ENCODE measurements around the gene RIBC1. TPM values are rescaled to one million over a fixed set of nuclear protein-coding genes. Genes with fewer than 3 reads are reported as not detected.

Gene RIBC1
- total and polyA plus RNA-seq, 10 of the 15 experiments (the other 5 are each of a cell fraction or from before 2014, with no cell fraction given), result 0.22 to 1.0 (median 0.54) TPM

DNA sequence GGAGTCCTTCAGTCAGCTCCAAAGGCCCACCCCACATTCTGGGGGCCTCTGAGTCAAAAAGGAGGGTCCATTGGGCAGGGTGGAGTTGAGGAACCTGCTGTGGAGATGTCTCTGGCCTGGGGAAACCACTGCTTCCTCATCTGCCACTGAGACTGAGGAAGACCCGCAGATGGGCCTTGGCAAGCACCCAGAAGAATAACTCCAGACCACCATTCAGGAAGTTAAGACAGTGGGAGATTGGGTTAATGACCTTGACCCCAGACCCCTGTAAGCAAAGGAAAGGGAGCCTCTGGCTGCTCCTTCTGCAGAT, 19.6 kb downstream of the RIBC1 start (continued):
- TF ChIP-seq, protein P1, sequence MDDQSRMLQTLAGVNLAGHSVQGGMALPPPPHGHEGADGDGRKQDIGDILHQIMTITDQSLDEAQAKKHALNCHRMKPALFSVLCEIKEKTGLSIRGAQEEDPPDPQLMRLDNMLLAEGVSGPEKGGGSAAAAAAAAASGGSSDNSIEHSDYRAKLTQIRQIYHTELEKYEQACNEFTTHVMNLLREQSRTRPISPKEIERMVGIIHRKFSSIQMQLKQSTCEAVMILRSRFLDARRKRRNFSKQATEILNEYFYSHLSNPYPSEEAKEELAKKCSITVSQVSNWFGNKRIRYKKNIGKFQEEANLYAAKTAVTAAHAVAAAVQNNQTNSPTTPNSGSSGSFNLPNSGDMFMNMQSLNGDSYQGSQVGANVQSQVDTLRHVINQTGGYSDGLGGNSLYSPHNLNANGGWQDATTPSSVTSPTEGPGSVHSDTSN (IDR thresholded peaks at IDR 0.05; ENCODE audit: insufficient replicate concordance, low read depth, low read length), result no peak
- TF ChIP-seq RB1 (IDR thresholded peaks at IDR 0.05; ENCODE audit: borderline replicate concordance) (no peak), FOXM1 (IDR thresholded peaks at IDR 0.05; ENCODE audit: low read depth, low read length) (no peak), MLLT1 (IDR thresholded peaks at IDR 0.05) (no peak)

DNA sequence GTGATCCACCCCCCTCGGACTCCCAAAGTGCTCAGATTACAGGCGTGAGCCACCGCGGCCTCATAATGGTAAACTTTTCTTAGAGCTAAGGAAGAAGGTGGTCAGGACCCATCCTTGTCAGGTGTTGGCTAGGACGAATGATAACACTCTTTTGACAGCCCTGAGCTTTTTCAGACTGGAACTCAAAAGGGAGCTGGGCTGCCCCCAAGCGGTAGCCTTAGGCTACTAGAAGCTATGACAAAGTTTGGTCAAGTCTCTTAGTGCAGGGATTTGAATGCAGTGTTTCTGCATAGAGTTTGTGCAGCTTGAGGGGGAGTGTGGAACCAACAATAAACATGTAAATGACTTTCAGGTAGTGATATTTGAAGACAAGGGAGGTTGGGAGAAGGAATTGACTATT, 23.3 kb downstream of the RIBC1 start:
- DNase-seq (ENCODE audit: low read depth, low spot score) (no peak), FAIRE-seq (peak; percentile 23), ATAC-seq (peak; percentile 73)
- BruUV-seq (replicated peaks), result no TSS peak
- Histone ChIP-seq H3K36me3 (ENCODE audit: control insufficient read depth in 2 of 2, insufficient read depth in 2 of 2, low read length in 1 of 2) (no peaks in the 10 kb centered on the region), H2AFZ (ENCODE audit: control insufficient read depth, low read depth, low read length) (no peak overlapping the region), H3K79me2 (ENCODE audit: control insufficient read depth, insufficient read depth, low read length) (no peaks in the 10 kb centered on the region), H4K20me1 (ENCODE audit: control insufficient read depth, insufficient read depth) (no peaks in the 10 kb centered on the region), H3K9ac (ENCODE audit: control insufficient read depth, insufficient read depth, low read length) (no peak overlapping the region), H3K4me3 (no peak overlapping the region), H3K27me3 (replicated peaks in 1 of 2; ENCODE audit: control insufficient read depth in 2 of 2, insufficient read depth in 2 of 2, low read length in 1 of 2) (no peaks in the 10 kb centered on the region), H3K9me3 (replicated peaks; ENCODE audit: control insufficient read depth, insufficient read depth, low read length) (no peaks in the 10 kb centered on the region), H3K4me1 (ENCODE audit: control insufficient read depth, insufficient read depth, low read length) (peaks cover 4% of the 10 kb centered on the region; the same call in 1 of the 2 replicates), H3K4me2 (ENCODE audit: control insufficient read depth, insufficient read depth) (no peak overlapping the region), H3K27ac (ENCODE audit: control insufficient read depth, insufficient read depth) (no peak overlapping the region)
- SMC1A ChIA-PET (ENCODE audit: uncharacterized antibody, unreplicated experiment), result interaction anchor here (0.7 to 1.9 kb wide), 10 partner anchors 10 to 162 kb away, joined by 3 to 14 read pairs (median 4); partner anchors contain the start of genes RIBC1 and SMC1A
- CTCF ChIA-PET, result interaction anchor here (0.8 to 7.0 kb wide), 23 partner anchors 9 to 1611 kb away, joined by 3 to 89 read pairs (median 5); partner anchors contain the start of genes HSD17B10, RIBC1 and SMC1A
- in situ Hi-C loops (cut with MboI), result no loop called here
- RAD21 ChIA-PET (ENCODE audit: unreplicated experiment), result interaction anchor here (0.6 to 4.0 kb wide), 13 partner anchors 10 to 499 kb away, joined by 3 to 32 read pairs (median 4); partner anchors contain the start of genes KDM5C and RIBC1
- WGBS (ENCODE audit: insufficient coverage, insufficient replicate concordance, low lambda C conversion rate, missing lambda C conversion rate), result 33% methylated on average over 6 of the region's 6 CpGs
- POLR2A ChIA-PET, result interaction anchor here (1.1 kb wide), 1 partner anchor 22 kb away, joined by 4 read pairs; no protein-coding TSS in a partner anchor
- intact Hi-C loops (cut with micrococcal nuclease; ENCODE audit: unreplicated experiment), result no loop called here
- no peak for TF ChIP-seq MXI1 (IDR thresholded peaks at IDR 0.05; ENCODE audit: low read depth, low read length)
- TF ChIP-seq USF2 (IDR thresholded peaks at IDR 0.05; ENCODE audit: borderline replicate concordance, low read depth, low read length), result no peak
- TF ChIP-seq ZNF274 (IDR thresholded peaks at IDR 0.05; ENCODE audit: insufficient read depth, insufficient read length), result no peak
- peak; percentile 67 to 77 (median 72) for TF ChIP-seq CTCF (IDR thresholded peaks at IDR 0.05 in 2 of 3, conservative IDR thresholded peaks at IDR 0.05 in 1 of 3; ENCODE audit: control insufficient read depth in 2 of 3, extremely low read depth in 1 of 3, insufficient read depth in 1 of 3, low read depth in 3 of 3, low read length in 3 of 3)
- TF ChIP-seq SIX5 (IDR thresholded peaks at IDR 0.05; ENCODE audit: low read depth, low read length, severe bottlenecking), result no peak
- no peak for TF ChIP-seq PAX8 (IDR thresholded peaks at IDR 0.05)
- TF ChIP-seq KLF5 (IDR thresholded peaks at IDR 0.05; ENCODE audit: partially characterized antibody), result no peak
- no peak for TF ChIP-seq POLR2AphosphoS2 (IDR thresholded peaks at IDR 0.05; ENCODE audit: low read depth, low read length)
- no peak for TF ChIP-seq YY1 (IDR thresholded peaks at IDR 0.05; ENCODE audit: low read depth, low read length)
- no peak for TF ChIP-seq MYB (IDR thresholded peaks at IDR 0.05; ENCODE audit: borderline replicate concordance, low read depth, low read length)
- no peak for TF ChIP-seq NR2C1 (IDR thresholded peaks at IDR 0.05)
- no peak for TF ChIP-seq RFX5 (IDR thresholded peaks at IDR 0.05; ENCODE audit: low read depth, low read length)
- no peak for TF ChIP-seq NFYB (IDR thresholded peaks at IDR 0.05; ENCODE audit: insufficient read depth, low read depth, low read length)
- peak; percentile 58; the same call in 1 of the 2 replicates for TF ChIP-seq SMC3 (IDR thresholded peaks at IDR 0.05; ENCODE audit: borderline replicate concordance, low read length)
